Activated CD8-positive, alpha-beta T cell treated with anti-CD3 and anti-CD28 coated beads, Interleukin-2, amount 10 ng/mL, durations not matched to agents 7 days and 5 days (primary cell): ENCODE results near the gene DSCAML1. TPM values are rescaled to one million over a fixed set of nuclear protein-coding genes. Genes with fewer than 3 reads are reported as not detected.

Source experiments
- ATAC-seq: fragments of 150-1000 bp; cut with Tn5 transposase; one replicate; pipeline ENCODE4 v1.10.0; 2021; ENCODE audit warnings: moderate library complexity
- CTCF ChIA-PET: fragments of 350-600 bp; sonication (Branson Sonifier 250); formaldehyde crosslinking; loops from one replicate; lab custom pipeline; 2021; ENCODE audit warnings: antibody characterized with exemption; lab: Charles Lee
- POLR2A ChIA-PET: fragments of 350-600 bp; sonication (Branson Sonifier 250); formaldehyde crosslinking; loops from one replicate; lab custom pipeline; 2021; ENCODE audit warnings: antibody characterized with exemption; lab: Charles Lee
- DNase-seq: peaks from one replicate; pipeline ENCODE4 v3.0.0-alpha.2; 2020
- H3K27ac Mint-ChIP-seq: one replicate; pipeline ENCODE4 v1.8.0; 2021; ENCODE audit warnings: mild to moderate bottlenecking, mixed read lengths
- H3K27me3 Mint-ChIP-seq: one replicate; pipeline ENCODE4 v1.8.0; 2021; ENCODE audit warnings: low read depth, mixed read lengths
- H3K36me3 Mint-ChIP-seq: one replicate; pipeline ENCODE4 v1.8.0; 2021; ENCODE audit warnings: low read depth, mixed read lengths
- H3K4me1 Mint-ChIP-seq: one replicate; pipeline ENCODE4 v1.8.0; 2021; ENCODE audit warnings: low read depth, mixed read lengths
- H3K4me3 Mint-ChIP-seq: one replicate; pipeline ENCODE4 v1.8.0; 2021; ENCODE audit warnings: mild to moderate bottlenecking, mixed read lengths
- H3K9me3 Mint-ChIP-seq: one replicate; pipeline ENCODE4 v1.8.0; 2022; ENCODE audit warnings: mixed read lengths; ENCODE audit not compliant: insufficient read depth
- total RNA-seq, 2 experiments: library from RNA; stranded (reverse); gene quantifications; one replicate each; pipeline ENCODE4 v1.2.3, GENCODE V29; 2021

Gene DSCAML1
- total RNA-seq, 2 experiments from 2014 or later, result 0.16 to 0.37 TPM

DNA sequence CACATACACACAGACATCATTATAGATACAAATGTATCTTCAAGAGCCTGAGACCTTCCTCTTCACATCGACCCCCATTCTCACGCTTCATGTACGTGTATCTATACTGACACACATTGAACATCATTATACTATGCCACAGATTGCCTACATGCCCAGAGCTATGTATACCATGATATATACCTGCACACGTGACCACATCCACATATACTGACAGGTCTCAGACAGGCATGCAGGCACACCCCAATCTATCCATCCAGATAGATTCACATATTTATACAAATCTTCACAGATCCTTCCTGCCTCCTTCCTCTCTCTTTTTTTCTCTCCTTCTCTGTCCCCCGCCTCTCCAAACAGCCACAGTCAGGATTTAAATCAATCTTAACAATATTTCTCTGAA lies 329.2 kb downstream of the DSCAML1 start:
- ChIA-PET POLR2A (interaction anchor here (0.5 kb wide), 1 partner anchor 74 kb away, joined by 3 read pairs; no protein-coding TSS in a partner anchor), CTCF (no interaction called here)
- Mint-ChIP-seq H3K27ac (no peak overlapping the region), H3K9me3 (no peaks in the 10 kb centered on the region), H3K36me3 (no peaks in the 10 kb centered on the region), H3K4me1 (no peaks in the 10 kb centered on the region), H3K27me3 (no peaks in the 10 kb centered on the region), H3K4me3 (no peak overlapping the region)
- no peak for ATAC-seq
- DNase-seq, result no peak

DNA sequence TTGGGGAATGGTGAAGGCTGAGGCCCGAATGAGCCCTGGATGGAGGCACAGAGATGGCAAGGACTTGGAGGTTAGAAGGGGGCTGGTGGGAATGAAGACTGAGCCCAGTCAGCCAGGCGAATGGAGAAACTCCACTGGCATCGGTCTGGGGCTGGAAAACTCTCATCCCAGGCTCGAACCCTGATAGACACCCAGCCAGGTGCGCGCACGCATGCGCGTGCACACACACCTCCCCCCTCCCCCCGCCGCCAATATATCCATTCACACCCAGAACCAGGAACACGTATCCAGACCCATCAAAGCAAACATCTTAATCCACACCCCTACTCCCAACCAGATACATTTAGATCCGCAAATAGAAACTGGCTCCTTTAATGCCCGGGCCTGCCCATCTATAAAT lies 330.1 kb downstream of the DSCAML1 start:
- Mint-ChIP-seq H3K4me3 (no peak overlapping the region), H3K36me3 (no peaks in the 10 kb centered on the region), H3K27me3 (no peaks in the 10 kb centered on the region), H3K4me1 (no peaks in the 10 kb centered on the region), H3K27ac (no peak overlapping the region), H3K9me3 (no peaks in the 10 kb centered on the region)
- ChIA-PET POLR2A (no interaction called here), CTCF (no interaction called here)
- DNase-seq (no peak), ATAC-seq (no peak)

GRCh38 chr11:117465236-117465997 lies 331.6 kb downstream of the DSCAML1 start:
- H3K27me3 Mint-ChIP-seq, result no peaks in the 10 kb centered on the region
- DNase-seq (no peak), ATAC-seq (no peak)
- H3K4me1 Mint-ChIP-seq, result no peaks in the 10 kb centered on the region
- H3K9me3 Mint-ChIP-seq, result no peaks in the 10 kb centered on the region
- no peaks in the 10 kb centered on the region for H3K36me3 Mint-ChIP-seq
- H3K27ac Mint-ChIP-seq, result no peak overlapping the region
- ChIA-PET CTCF (interaction anchor here (0.6 kb wide), 1 partner anchor 686 kb away, joined by 3 read pairs; no protein-coding TSS in a partner anchor), POLR2A (no interaction called here)
- H3K4me3 Mint-ChIP-seq, result no peak overlapping the region

- ATAC-seq, result no peak
- Mint-ChIP-seq H3K27me3 (no peaks in the 10 kb centered on the region), H3K4me3 (no peak overlapping the region), H3K9me3 (no peaks in the 10 kb centered on the region), H3K4me1 (no peaks in the 10 kb centered on the region), H3K27ac (no peak overlapping the region), H3K36me3 (no peaks in the 10 kb centered on the region)
- no peak for DNase-seq
- ChIA-PET CTCF (interaction anchor here (0.6 to 1.7 kb wide), 2 partner anchors 39 to 686 kb away, joined by 3 to 4 read pairs; no protein-coding TSS in a partner anchor), POLR2A (interaction anchor here (0.5 kb wide), 1 partner anchor 57 kb away, joined by 3 read pairs; no protein-coding TSS in a partner anchor)
Measured at GRCh38 chr11:117464778-117465177, 332.2 kb downstream of the DSCAML1 start.

DNA sequence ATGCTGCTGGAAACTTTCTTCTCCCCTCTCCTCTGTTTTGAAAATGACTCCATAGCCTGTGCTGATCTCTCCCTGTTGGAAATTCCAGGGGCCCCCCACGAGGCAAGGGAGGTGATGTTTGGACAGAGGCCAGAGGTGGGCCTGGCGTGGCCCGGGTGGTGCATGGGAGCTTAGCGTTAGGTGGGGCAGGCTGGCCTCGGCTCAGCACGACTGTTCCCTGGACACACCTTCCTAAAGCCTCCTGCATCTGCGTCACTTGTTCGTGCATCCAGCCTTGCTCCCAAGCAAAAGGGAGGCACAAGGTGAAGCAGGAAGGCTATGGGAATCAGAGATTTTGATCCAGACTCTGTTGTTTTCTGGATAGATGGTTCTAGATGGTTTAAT lies 334.2 kb downstream of the DSCAML1 start:
- Mint-ChIP-seq H3K9me3 (no peaks in the 10 kb centered on the region), H3K4me3 (no peak overlapping the region), H3K27me3 (no peaks in the 10 kb centered on the region), H3K36me3 (no peaks in the 10 kb centered on the region), H3K27ac (no peak overlapping the region), H3K4me1 (no peaks in the 10 kb centered on the region)
- ChIA-PET POLR2A (no interaction called here), CTCF (interaction anchor here (1.7 kb wide), 1 partner anchor 37 kb away, joined by 4 read pairs; no protein-coding TSS in a partner anchor)
- ATAC-seq, result no peak
- no peak for DNase-seq

GRCh38 chr11:117462183-117462863 lies 334.7 kb downstream of the DSCAML1 start:
- Mint-ChIP-seq H3K27ac (no peak overlapping the region), H3K4me3 (no peak overlapping the region), H3K4me1 (no peaks in the 10 kb centered on the region), H3K36me3 (no peaks in the 10 kb centered on the region), H3K9me3 (no peaks in the 10 kb centered on the region), H3K27me3 (no peaks in the 10 kb centered on the region)
- ATAC-seq, result no peak
- no peak for DNase-seq
- ChIA-PET POLR2A (interaction anchor here (0.6 kb wide), 1 partner anchor 687 kb away, joined by 4 read pairs; no protein-coding TSS in a partner anchor), CTCF (interaction anchor here (0.8 kb wide), 1 partner anchor 36 kb away, joined by 3 read pairs; no protein-coding TSS in a partner anchor)

- H3K27ac Mint-ChIP-seq, result no peak overlapping the region
- H3K9me3 Mint-ChIP-seq, result no peaks in the 10 kb centered on the region
- POLR2A ChIA-PET, result interaction anchor here (0.6 kb wide), 1 partner anchor 688 kb away, joined by 4 read pairs; no protein-coding TSS in a partner anchor
- H3K4me3 Mint-ChIP-seq, result no peak overlapping the region
- no peaks in the 10 kb centered on the region for H3K27me3 Mint-ChIP-seq
- no peak for DNase-seq
- H3K4me1 Mint-ChIP-seq, result no peaks in the 10 kb centered on the region
- no peaks in the 10 kb centered on the region for H3K36me3 Mint-ChIP-seq
- ATAC-seq, result no peak
- CTCF ChIA-PET, result interaction anchor here (0.8 to 1.9 kb wide), 2 partner anchors 35 kb away, joined by 3 to 7 read pairs; no protein-coding TSS in a partner anchor
Measured at GRCh38 chr11:117461396-117462182, 335.4 kb downstream of the DSCAML1 start.

GRCh38 chr11:117459979-117460300 lies 337.1 kb downstream of the DSCAML1 start:
- Mint-ChIP-seq H3K9me3 (no peaks in the 10 kb centered on the region), H3K4me1 (no peaks in the 10 kb centered on the region), H3K4me3 (no peak overlapping the region), H3K27me3 (peaks cover 3% of the 10 kb centered on the region), H3K27ac (no peak overlapping the region), H3K36me3 (no peaks in the 10 kb centered on the region)
- DNase-seq (no peak), ATAC-seq (no peak)
- POLR2A ChIA-PET, result no interaction called here
- CTCF ChIA-PET, result interaction anchor here (1.9 kb wide), 1 partner anchor 34 kb away, joined by 7 read pairs; no protein-coding TSS in a partner anchor

- DNase-seq, result no peak
- ChIA-PET POLR2A (no interaction called here), CTCF (interaction anchor here (1.9 kb wide), 1 partner anchor 33 kb away, joined by 7 read pairs; no protein-coding TSS in a partner anchor)
- H3K4me1 Mint-ChIP-seq, result no peaks in the 10 kb centered on the region
- no peak for ATAC-seq
- H3K9me3 Mint-ChIP-seq, result peaks cover 3% of the 10 kb centered on the region
- H3K27me3 Mint-ChIP-seq, result peaks cover 7% of the 10 kb centered on the region
- no peak overlapping the region for H3K27ac Mint-ChIP-seq
- no peak overlapping the region for H3K4me3 Mint-ChIP-seq
- H3K36me3 Mint-ChIP-seq, result no peaks in the 10 kb centered on the region
Measured at GRCh38 chr11:117459123-117459978, 337.7 kb downstream of the DSCAML1 start.

GRCh38 chr11:117458275-117459122 lies 338.5 kb downstream of the DSCAML1 start:
- H3K27me3 Mint-ChIP-seq, result peaks cover 12% of the 10 kb centered on the region
- H3K9me3 Mint-ChIP-seq, result peaks cover 8% of the 10 kb centered on the region
- H3K27ac Mint-ChIP-seq, result no peak overlapping the region
- ATAC-seq, result no peak
- no peaks in the 10 kb centered on the region for H3K4me1 Mint-ChIP-seq
- ChIA-PET CTCF (interaction anchor here (1.4 kb wide), 1 partner anchor 32 kb away, joined by 3 read pairs; no protein-coding TSS in a partner anchor), POLR2A (no interaction called here)
- no peaks in the 10 kb centered on the region for H3K36me3 Mint-ChIP-seq
- DNase-seq, result no peak
- no peak overlapping the region for H3K4me3 Mint-ChIP-seq
